IPS-20b (cell line): ENCODE data around the gene INPP5K.
"Not testable (repeated sequence)": the region's sequence is repeated elsewhere in the genome, so short reads cannot be mapped to it uniquely, and the experiment has no call there.

Experiments
- H3K27ac ChIP-seq: one replicate; pipeline ENCODE4 v1.5.1; 2013; ENCODE audit warnings: low read length
- H3K27me3 ChIP-seq: 2 replicates; pipeline ENCODE4 v1.6.1; 2013; ENCODE audit warnings: mild to moderate bottlenecking, low read length, inconsistent platforms; ENCODE audit not compliant: insufficient read depth
- H3K36me3 ChIP-seq: 2 replicates; pipeline ENCODE4 v1.6.1; 2013; ENCODE audit warnings: low read depth, mild to moderate bottlenecking, inconsistent platforms, low read length, moderate library complexity; ENCODE audit not compliant: insufficient read depth
- H3K4me1 ChIP-seq: 2 replicates; pipeline ENCODE4 v1.6.1; 2013; ENCODE audit warnings: mild to moderate bottlenecking, control low read depth, inconsistent platforms, low read length, moderate library complexity; ENCODE audit not compliant: insufficient read depth
- H3K4me3 ChIP-seq: 2 replicates; pipeline ENCODE4 v1.5.1; 2013; ENCODE audit warnings: mild to moderate bottlenecking, low read length, inconsistent platforms
- H3K9ac ChIP-seq: 2 replicates; pipeline ENCODE4 v1.6.1; 2013; ENCODE audit warnings: low read depth, mild to moderate bottlenecking, inconsistent platforms, low read length, moderate library complexity
- H3K9me3 ChIP-seq: 2 replicates; pipeline ENCODE4 v1.6.1; 2013; ENCODE audit warnings: mild to moderate bottlenecking, low read depth, low read length, inconsistent platforms; ENCODE audit not compliant: insufficient read depth

The INPP5K gene

DNA sequence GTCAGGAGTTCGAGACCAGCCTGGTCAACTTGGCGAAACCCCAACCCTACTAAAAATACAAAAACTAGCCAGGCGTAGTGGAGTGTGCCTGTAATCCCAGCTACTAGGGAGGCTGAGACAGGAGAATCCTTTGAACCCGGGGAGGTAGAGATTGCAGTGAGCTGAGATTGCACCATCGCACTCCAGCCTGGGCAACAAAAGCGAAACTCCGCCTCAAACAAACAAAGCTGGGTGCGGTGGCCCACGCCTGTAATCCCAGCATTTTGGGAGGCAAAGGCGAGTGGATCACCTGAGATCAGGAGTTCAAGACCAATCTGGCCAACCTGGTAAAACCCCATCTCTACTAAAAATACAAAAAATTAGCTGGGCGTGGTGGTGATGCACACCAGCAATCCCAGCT lies 62.7 kb downstream of the INPP5K start:
- H3K9ac ChIP-seq, H3K27me3 ChIP-seq, H3K4me3 ChIP-seq, H3K27ac ChIP-seq, H3K4me1 ChIP-seq, H3K9me3 ChIP-seq: not testable (repeated sequence)
- H3K36me3 ChIP-seq = peaks cover 15% of the 10 kb centered on the region

- Histone ChIP-seq H3K36me3 (peaks cover 15% of the 10 kb centered on the region), H3K27ac (no peak overlapping the region), H3K4me1 (peaks cover 5% of the 10 kb centered on the region; the same call in 1 of the 2 replicates), H3K9ac (no peak overlapping the region), H3K27me3 (no peaks in the 10 kb centered on the region; the same call in 1 of the 2 replicates), H3K9me3 (no peaks in the 10 kb centered on the region), H3K4me3 (no peak overlapping the region)
Observed at GRCh38 chr17:1452836-1453235, 63.6 kb downstream of the INPP5K start.

DNA sequence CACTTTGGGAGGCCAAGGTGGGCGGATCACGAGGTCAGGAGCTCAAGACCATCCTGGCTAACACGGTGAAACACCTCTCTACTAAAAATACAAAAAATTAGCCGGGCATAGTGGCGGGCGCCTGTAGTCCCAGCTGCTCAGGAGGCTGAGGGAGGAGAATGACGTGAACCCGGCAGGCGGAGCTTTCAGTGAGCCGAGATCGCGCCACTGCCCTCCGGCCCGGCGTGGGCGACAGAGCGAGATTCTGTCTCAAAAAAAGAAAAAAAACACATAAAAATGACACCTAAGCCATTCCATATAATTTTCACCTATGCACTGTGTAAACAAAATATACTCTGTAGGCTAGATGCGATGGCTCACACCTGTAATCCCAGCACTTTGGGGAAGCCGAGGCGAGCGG lies 66.2 kb downstream of the INPP5K start:
- not testable (repeated sequence) for H3K4me1 ChIP-seq, H3K27ac ChIP-seq, H3K4me3 ChIP-seq, H3K9me3 ChIP-seq, H3K9ac ChIP-seq, H3K27me3 ChIP-seq
- peaks cover 18% of the 10 kb centered on the region for H3K36me3 ChIP-seq

GRCh38 chr17:1449412-1449967 lies 66.9 kb downstream of the INPP5K start:
- H3K4me3 ChIP-seq = no peak overlapping the region
- H3K27ac ChIP-seq = no peak overlapping the region
- H3K9me3 ChIP-seq = no peaks in the 10 kb centered on the region
- H3K27me3 ChIP-seq = no peaks in the 10 kb centered on the region
- H3K36me3 ChIP-seq = peaks cover 18% of the 10 kb centered on the region
- H3K4me1 ChIP-seq = peaks cover 1% of the 10 kb centered on the region; the same call in 1 of the 2 replicates
- no peak overlapping the region for H3K9ac ChIP-seq

DNA sequence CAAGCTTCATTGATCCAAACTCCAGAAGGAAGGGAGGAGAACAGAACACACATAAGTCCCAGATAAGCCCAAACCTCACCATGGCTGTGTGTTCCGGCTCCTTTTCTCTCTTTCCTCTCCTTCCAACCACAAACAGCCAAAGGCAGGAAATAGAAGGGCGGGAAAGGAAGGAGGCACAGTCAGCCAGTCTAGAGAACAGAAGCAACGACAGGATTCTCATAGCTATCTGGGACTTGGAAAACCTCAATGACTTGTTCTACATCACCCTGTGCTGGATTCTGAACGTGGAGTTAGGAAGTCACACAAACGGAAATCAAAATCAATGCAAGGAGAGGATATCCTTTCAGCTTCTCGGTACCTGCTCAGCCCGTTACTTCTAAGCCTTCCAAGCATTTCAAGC lies 69.4 kb downstream of the INPP5K start:
- Histone ChIP-seq H3K4me3 (no peak overlapping the region), H3K4me1 (no peaks in the 10 kb centered on the region), H3K9me3 (no peaks in the 10 kb centered on the region), H3K9ac (no peak overlapping the region), H3K27ac (no peak overlapping the region), H3K27me3 (no peaks in the 10 kb centered on the region), H3K36me3 (peaks cover 6% of the 10 kb centered on the region; the same call in 1 of the 2 replicates)

DNA sequence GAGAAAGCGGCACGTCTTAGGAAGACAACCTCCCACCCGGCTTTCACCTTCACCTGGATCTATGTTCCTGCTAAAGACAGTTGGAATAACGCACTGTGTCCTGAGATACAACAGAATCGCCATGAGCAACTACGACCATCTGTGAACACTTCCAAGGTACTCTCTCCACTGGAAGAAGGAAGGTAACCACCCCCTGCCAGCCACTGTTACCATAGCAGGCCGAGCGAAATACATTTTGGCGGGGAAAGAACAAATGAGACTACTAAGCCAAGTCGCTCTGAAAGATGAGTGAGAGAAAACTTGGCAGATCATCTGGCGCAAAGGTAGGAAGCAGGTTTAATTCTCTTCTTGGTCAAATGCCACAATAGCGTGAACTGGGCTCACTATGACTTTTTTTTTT lies 70.2 kb downstream of the INPP5K start:
- H3K9ac ChIP-seq = no peak overlapping the region
- H3K4me1 ChIP-seq = no peaks in the 10 kb centered on the region
- H3K4me3 ChIP-seq = no peak overlapping the region
- no peak overlapping the region for H3K27ac ChIP-seq
- no peaks in the 10 kb centered on the region for H3K9me3 ChIP-seq
- H3K36me3 ChIP-seq = 0 out of 2 replicates have a peak, but pooled peaks cover 3% of the 10 kb centered on the region
- H3K27me3 ChIP-seq = no peaks in the 10 kb centered on the region

GRCh38 chr17:1445695-1446094 lies 70.7 kb downstream of the INPP5K start:
- H3K36me3 ChIP-seq, H3K27ac ChIP-seq, H3K4me3 ChIP-seq, H3K9ac ChIP-seq, H3K27me3 ChIP-seq, H3K9me3 ChIP-seq, H3K4me1 ChIP-seq: not testable (repeated sequence)
